ENCODE measurements around the gene TSHZ3.

The TSHZ3 gene

DNA sequence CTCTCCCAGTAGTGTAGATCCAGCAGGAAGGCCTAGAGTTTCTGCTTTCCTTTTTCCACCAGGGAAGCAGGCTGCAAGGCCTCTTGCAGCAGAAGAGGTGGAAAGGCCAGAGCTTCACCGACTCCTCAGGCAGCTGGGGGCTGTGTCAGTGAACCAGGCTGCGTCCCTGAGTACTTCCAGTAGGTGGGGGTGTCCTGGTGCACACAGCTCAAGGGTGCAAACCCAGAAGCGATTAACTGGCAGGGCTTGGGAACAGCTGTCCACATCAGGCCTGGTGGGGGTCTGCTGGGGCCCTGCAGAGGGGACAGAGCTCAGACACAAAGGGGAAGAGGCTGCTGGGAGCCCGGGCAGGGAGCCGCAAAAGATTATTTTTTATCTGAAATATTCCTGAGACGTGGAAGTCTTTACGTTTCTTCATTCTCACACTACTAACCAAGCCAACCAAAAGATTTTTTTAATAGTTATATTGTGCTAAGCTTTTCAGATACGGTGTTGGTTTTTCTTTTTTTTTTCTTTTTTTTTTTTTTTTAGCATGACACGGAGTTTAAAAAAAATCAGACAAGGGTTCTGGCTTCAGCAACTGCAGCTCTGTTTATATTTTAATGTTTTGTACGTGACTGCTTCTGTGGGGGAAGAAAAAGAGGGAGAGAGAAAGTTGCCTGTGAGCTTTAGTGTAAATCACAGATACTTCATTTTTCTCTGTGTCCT, 11.0 kb downstream of the TSHZ3 start:
- ChIA-PET CTCF (interaction anchor here (0.7 to 0.8 kb wide), 2 partner anchors 49 to 827 kb away, joined by 3 read pairs; no protein-coding TSS in a partner anchor), POLR2A (ENCODE audit: low non-redundant PET) (no interaction called here)
- DNase-seq (ENCODE audit: low spot score): no peak
- no peak overlapping the region for H3K27ac ChIP-seq
- TF ChIP-seq CTCF (conservative IDR thresholded peaks at IDR 0.05; ENCODE audit: low read depth): no peak

GRCh38 chr19:31337008-31337914, 12.0 kb downstream of the TSHZ3 start:
- POLR2A ChIA-PET (ENCODE audit: low non-redundant PET): no interaction called here
- CTCF ChIA-PET: interaction anchor here (0.6 kb wide), 1 partner anchor 1788 kb away, joined by 4 read pairs; no protein-coding TSS in a partner anchor
- no peak for DNase-seq (ENCODE audit: low spot score)
- H3K27ac ChIP-seq: no peak overlapping the region
- no peak for TF ChIP-seq CTCF (conservative IDR thresholded peaks at IDR 0.05; ENCODE audit: low read depth)

DNA sequence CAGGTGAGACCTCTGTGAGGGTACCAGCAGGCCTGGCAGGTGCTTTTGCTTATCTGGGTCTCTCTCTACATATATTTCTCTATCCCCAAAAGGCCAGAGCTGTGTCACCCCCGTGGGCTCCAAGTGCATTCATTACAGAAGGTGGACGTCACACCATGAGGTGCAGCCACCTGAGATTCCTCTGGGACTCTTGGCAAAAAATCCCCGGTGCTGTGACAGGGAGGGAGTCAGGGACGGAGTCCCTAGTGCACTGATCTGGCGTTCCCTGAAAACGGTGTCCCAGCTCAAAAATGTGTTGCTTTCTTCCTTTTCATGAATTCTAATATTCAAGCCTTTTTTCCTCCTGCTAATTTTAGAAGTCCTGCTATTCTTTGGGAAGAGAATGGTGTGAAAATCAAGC, 13.5 kb downstream of the TSHZ3 start:
- ChIA-PET CTCF (no interaction called here), POLR2A (ENCODE audit: low non-redundant PET) (no interaction called here)
- TF ChIP-seq CTCF (conservative IDR thresholded peaks at IDR 0.05; ENCODE audit: low read depth): no peak
- no peak overlapping the region for H3K27ac ChIP-seq
- DNase-seq (ENCODE audit: low spot score): no peak

- H3K27ac ChIP-seq: no peak overlapping the region
- no peak for TF ChIP-seq CTCF (conservative IDR thresholded peaks at IDR 0.05; ENCODE audit: low read depth)
- DNase-seq (ENCODE audit: low spot score): no peak
- ChIA-PET CTCF (no interaction called here), POLR2A (ENCODE audit: low non-redundant PET) (no interaction called here)
Measured at GRCh38 chr19:31334849-31335624, 14.2 kb downstream of the TSHZ3 start.

GRCh38 chr19:31334101-31334848, 15.0 kb downstream of the TSHZ3 start:
- H3K27ac ChIP-seq: no peak overlapping the region
- TF ChIP-seq CTCF (conservative IDR thresholded peaks at IDR 0.05; ENCODE audit: low read depth): no peak
- no peak for DNase-seq (ENCODE audit: low spot score)
- ChIA-PET CTCF (no interaction called here), POLR2A (ENCODE audit: low non-redundant PET) (no interaction called here)
